Natural killer cell (primary cell): Measurements from ENCODE around the gene CPEB3. TPM values are rescaled to one million over a fixed set of nuclear protein-coding genes. Genes with fewer than 3 reads are reported as not detected.
A peak's percentile ranks its signal among the peaks of the same experiment; 100 is the strongest.

Experiments used
- ATAC-seq, 3 donors: fragments of 150-1000 bp in 2 of 3; fragments of 200-7000 bp in 1 of 3; cut with Tn5 transposase; 1 replicate in 1 of 3; 2 replicates in 2 of 3; pipeline ENCODE4 v1.10.0; 2021; ENCODE audit warnings: mild to moderate bottlenecking in 2 of 3, moderate library complexity in 2 of 3
- DNase-seq, 2 donors: peaks; one replicate each; pipeline versions ENCODE4 v3.0.0 to v3.0.0-alpha.2; 2013 to 2021; ENCODE audit warnings: mixed read lengths in 1 of 2
- H3K27ac ChIP-seq: one replicate; pipeline ENCODE4 v1.5.1; 2013; ENCODE audit warnings: mild to moderate bottlenecking, low read length
- H3K27me3 ChIP-seq: one replicate; pipeline ENCODE4 v1.6.1; 2013; ENCODE audit warnings: low read length; ENCODE audit not compliant: control insufficient read depth, insufficient read depth
- H3K36me3 ChIP-seq: one replicate; pipeline ENCODE4 v1.6.1; 2013; ENCODE audit warnings: low read length; ENCODE audit not compliant: control insufficient read depth, insufficient read depth
- H3K4me1 ChIP-seq: one replicate; pipeline ENCODE4 v1.6.1; 2013; ENCODE audit warnings: low read length; ENCODE audit not compliant: control insufficient read depth, insufficient read depth
- H3K4me3 ChIP-seq: one replicate; pipeline ENCODE4 v1.5.1; 2013; ENCODE audit warnings: low read length
- H3K9me3 ChIP-seq: one replicate; pipeline ENCODE4 v1.6.1; 2013; ENCODE audit warnings: low read length; ENCODE audit not compliant: control insufficient read depth, insufficient read depth
- H3K27ac Mint-ChIP-seq, 2 donors: one replicate each; pipeline ENCODE4 v1.8.0; 2022; ENCODE audit warnings: mild to moderate bottlenecking in 2 of 2, mixed read lengths in 2 of 2, moderate library complexity in 1 of 2
- H3K27me3 Mint-ChIP-seq, 2 donors: one replicate each; pipeline ENCODE4 v1.8.0; 2022; ENCODE audit warnings: low read depth in 2 of 2, mixed read lengths in 2 of 2
- H3K36me3 Mint-ChIP-seq: one replicate; pipeline ENCODE4 v1.8.0; 2022; ENCODE audit warnings: mixed read lengths
- H3K4me1 Mint-ChIP-seq, 2 donors: one replicate each; pipeline ENCODE4 v1.8.0; 2022; ENCODE audit warnings: mixed read lengths in 2 of 2
- H3K4me3 Mint-ChIP-seq: one replicate; pipeline ENCODE4 v1.8.0; 2022; ENCODE audit warnings: mild to moderate bottlenecking, moderate library complexity, mixed read lengths
- H3K9me3 Mint-ChIP-seq, 2 donors: one replicate each; pipeline ENCODE4 v1.8.0; 2022; ENCODE audit warnings: mixed read lengths in 2 of 2
- CTCF ChIP-seq: fragments of 200-600 bp; IDR thresholded peaks from one replicate; pipeline ENCODE4 v1.8.0; 2022; ENCODE audit warnings: antibody characterized with exemption
- WGBS: methylation state at CpG from one replicate; pipeline ENCODE4 v1.1.7; 2013; ENCODE audit warnings: missing lambda C conversion rate; ENCODE audit not compliant: insufficient coverage; 5-methylcytosine and 5-hydroxymethylcytosine counted together
- intact Hi-C: fragments of 100-400 bp; cut with micrococcal nuclease; formaldehyde crosslinking; loops from one replicate; pipeline ENCODE4 v1.14.2; 2022
- total RNA-seq, 4 donors: library from RNA; stranded (reverse); fragments of 120-200 nt in 1 of 4; gene quantifications; one replicate each; pipeline versions ENCODE4 v1.2.3 to v1.2.4, GENCODE V29; 2013 to 2022

The CPEB3 gene
- total RNA-seq, 3 donors from 2014 or later (not counting 1 experiment from before 2014, with no cell fraction given): 3.6 to 6.9 (median 5.4) TPM

- no peak for TF ChIP-seq CTCF
- no peaks in the 10 kb centered on the region for H3K9me3 ChIP-seq
- intact Hi-C loops: no loop called here
- peaks cover under 1% of the 10 kb centered on the region for H3K4me1 ChIP-seq
- H3K36me3 Mint-ChIP-seq: peaks cover 13% of the 10 kb centered on the region
- H3K27ac Mint-ChIP-seq: no peak overlapping the region
- H3K4me3 Mint-ChIP-seq: no peak overlapping the region
- 100% methylated on average over 1 of the region's 1 CpG for WGBS
- no peak overlapping the region for H3K4me3 ChIP-seq
- peaks cover 2 to 9% of the 10 kb centered on the region in 2 donors for H3K4me1 Mint-ChIP-seq
- H3K27ac ChIP-seq: no peak overlapping the region
- H3K27me3 Mint-ChIP-seq: no peaks in the 10 kb centered on the region
- H3K9me3 Mint-ChIP-seq: no peaks in the 10 kb centered on the region
- peaks cover 65% of the 10 kb centered on the region for H3K36me3 ChIP-seq
- H3K27me3 ChIP-seq: no peaks in the 10 kb centered on the region
- DNase-seq: no peak
- ATAC-seq: no peak
Measured at GRCh38 chr10:92014620-92015019, 276.3 kb downstream of the CPEB3 start.

- Mint-ChIP-seq H3K4me1 (peaks cover 19% of the 10 kb centered on the region in 2 donors), H3K36me3 (no peaks in the 10 kb centered on the region), H3K4me3 (no peak overlapping the region), H3K27ac (no peak overlapping the region), H3K27me3 (no peaks in the 10 kb centered on the region), H3K9me3 (no peaks in the 10 kb centered on the region)
- no peaks in the 10 kb centered on the region for H3K9me3 ChIP-seq
- H3K4me3 ChIP-seq: no peak overlapping the region
- no peak for TF ChIP-seq CTCF
- intact Hi-C loops: no loop called here
- no peak overlapping the region for H3K27ac ChIP-seq
- peaks cover 45% of the 10 kb centered on the region for H3K36me3 ChIP-seq
- peaks cover 8% of the 10 kb centered on the region for H3K4me1 ChIP-seq
- H3K27me3 ChIP-seq: no peaks in the 10 kb centered on the region
- no peak for DNase-seq
- WGBS: 88% methylated on average over 2 of the region's 2 CpGs
- peak in 1 of 3 donors; percentile 57 for ATAC-seq
Measured at GRCh38 chr10:92011560-92012214, 279.2 kb downstream of the CPEB3 start.

- Histone ChIP-seq H3K9me3 (no peaks in the 10 kb centered on the region), H3K36me3 (peaks cover 35% of the 10 kb centered on the region), H3K4me3 (no peak overlapping the region), H3K27ac (no peak overlapping the region), H3K27me3 (no peaks in the 10 kb centered on the region), H3K4me1 (peaks cover 8% of the 10 kb centered on the region)
- intact Hi-C loops: no loop called here
- Mint-ChIP-seq H3K4me3 (no peak overlapping the region), H3K27ac (peak overlapping the region in 1 of 2 donors; percentile 49), H3K4me1 (peaks cover 19% of the 10 kb centered on the region in 2 donors), H3K9me3 (no peaks in the 10 kb centered on the region), H3K36me3 (no peaks in the 10 kb centered on the region), H3K27me3 (no peaks in the 10 kb centered on the region)
- no peak for TF ChIP-seq CTCF
- ATAC-seq (no peak), DNase-seq (no peak)
Measured at GRCh38 chr10:92010047-92010735, 280.7 kb downstream of the CPEB3 start.
